Measurements from ENCODE around the gene CADM1.

DNA sequence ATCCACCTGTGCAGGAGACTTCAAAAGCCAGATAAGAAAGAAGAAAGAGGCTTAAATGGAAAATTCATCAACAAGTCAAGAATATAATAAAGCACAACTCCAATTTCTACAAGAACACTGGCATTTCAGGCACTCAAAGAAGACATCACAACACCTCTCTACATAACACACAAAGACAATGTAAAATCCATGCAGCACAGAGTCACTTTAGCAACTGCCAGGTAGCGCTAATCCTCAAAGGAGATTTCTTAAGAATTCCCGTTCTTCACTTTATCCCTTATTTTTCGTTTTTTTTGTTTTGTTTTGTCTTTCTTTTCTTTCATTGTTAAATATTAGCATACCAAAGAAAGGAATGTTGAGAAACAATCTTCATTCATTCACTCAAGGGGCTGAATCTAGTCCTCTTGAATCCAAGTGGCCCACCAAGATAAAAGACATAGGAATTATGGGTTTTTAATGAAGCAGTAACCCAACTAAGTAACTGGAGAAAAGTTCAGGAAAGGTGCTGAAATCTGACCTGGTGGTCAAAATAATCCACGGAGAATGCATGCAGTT, 95.0 kb downstream of the CADM1 start:
- TF ChIP-seq CTCF (IDR thresholded peaks at IDR 0.05) (no peak), POLR2A (IDR thresholded peaks at IDR 0.05) (no peak)
